ENCODE measurements around the gene SART3. TPM values are rescaled to one million over a fixed set of nuclear protein-coding genes. Genes with fewer than 3 reads are reported as not detected.
A peak's percentile ranks its signal among the peaks of the same experiment; 100 is the strongest.

The SART3 gene
- total RNA-seq, 4 donors from 2014 or later, result 28.7 to 71.8 (median 53.2) TPM

- no peaks in the 10 kb centered on the region for H3K27me3 ChIP-seq
- H3K36me3 ChIP-seq, result peaks cover 0 to 38% of the 10 kb centered on the region in 2 donors
- TF ChIP-seq CTCF (IDR thresholded peaks at IDR 0.05), result no peak
- no peak for TF ChIP-seq EP300 (IDR thresholded peaks at IDR 0.05)
- TF ChIP-seq POLR2A (IDR thresholded peaks at IDR 0.05), result no peak
- no peak for TF ChIP-seq POLR2AphosphoS5 (IDR thresholded peaks at IDR 0.05)
- H3K27ac ChIP-seq, result no peak overlapping the region
- no peak overlapping the region for H3K4me3 ChIP-seq
- WGBS, 2 donors (ENCODE audit: low coverage in 1 of 2), result 61 to 87% methylated on average over 4 to 5 of the region's 8 CpGs
- peaks cover 0 to 30% (median 0%) of the 10 kb centered on the region in 3 donors for H3K4me1 ChIP-seq
- ATAC-seq, result no peak
- H3K9me3 ChIP-seq, result no peaks in the 10 kb centered on the region
Observed at GRCh38 chr12:108571609-108572165, 10.7 kb upstream of the SART3 start.

- Histone ChIP-seq H3K27ac (no peak overlapping the region), H3K4me3 (no peak overlapping the region), H3K36me3 (peaks cover 0 to 45% of the 10 kb centered on the region in 2 donors), H3K27me3 (no peaks in the 10 kb centered on the region), H3K4me1 (peaks cover 0 to 37% (median 1%) of the 10 kb centered on the region in 3 donors), H3K9me3 (no peaks in the 10 kb centered on the region)
- 17 to 50% methylated on average over 1 to 2 of the region's 3 CpGs for WGBS, 2 donors (ENCODE audit: low coverage in 1 of 2)
- TF ChIP-seq CTCF (IDR thresholded peaks at IDR 0.05) (peak in 3 of 4 experiments; percentile 14 to 33 (median 26)), EP300 (IDR thresholded peaks at IDR 0.05) (no peak)
- ATAC-seq, result no peak
Observed at GRCh38 chr12:108570743-108571608, 10.0 kb upstream of the SART3 start.

GRCh38 chr12:108568338-108569154 lies 7.6 kb upstream of the SART3 start:
- peak overlapping the region in 3 of 4 donors; percentile 31 to 52 (median 52) for H3K27ac ChIP-seq
- H3K9me3 ChIP-seq, result no peaks in the 10 kb centered on the region
- 74 to 76% methylated on average over 8 to 10 of the region's 10 CpGs for WGBS, 2 donors (ENCODE audit: low coverage in 1 of 2)
- H3K36me3 ChIP-seq, result peaks cover 0 to 66% of the 10 kb centered on the region in 2 donors
- no peaks in the 10 kb centered on the region for H3K27me3 ChIP-seq
- no peak overlapping the region for H3K4me3 ChIP-seq
- ATAC-seq, result no peak
- TF ChIP-seq CTCF (IDR thresholded peaks at IDR 0.05), result no peak
- TF ChIP-seq EP300 (IDR thresholded peaks at IDR 0.05), result no peak
- peaks cover 0 to 56% (median 3%) of the 10 kb centered on the region in 3 donors for H3K4me1 ChIP-seq

GRCh38 chr12:108567406-108568337 lies 6.7 kb upstream of the SART3 start:
- Histone ChIP-seq H3K36me3 (peaks cover 0 to 66% of the 10 kb centered on the region in 2 donors), H3K27me3 (no peaks in the 10 kb centered on the region), H3K9me3 (no peaks in the 10 kb centered on the region), H3K27ac (peak overlapping the region in 3 of 4 donors; percentile 31 to 52 (median 52)), H3K4me3 (no peak overlapping the region), H3K4me1 (peaks cover 0 to 62% (median 3%) of the 10 kb centered on the region in 3 donors)
- TF ChIP-seq CTCF (IDR thresholded peaks at IDR 0.05) (no peak), POLR2A (IDR thresholded peaks at IDR 0.05) (no peak), POLR2AphosphoS5 (IDR thresholded peaks at IDR 0.05) (no peak), EP300 (IDR thresholded peaks at IDR 0.05) (no peak)
- WGBS, 2 donors (ENCODE audit: low coverage in 1 of 2), result 35 to 57% methylated on average over 6 of the region's 7 CpGs
- ATAC-seq, result no peak

Measured in gastroesophageal sphincter (tissue), 4 donors.